Stimulated activated CD8-positive, alpha-beta memory T cell treated with anti-CD3 and anti-CD28 coated beads, Interleukin-7, amount 100 ng/mL, for 24 hours (primary cell): Measurements from ENCODE around the gene ZNF358.
"Not testable (repeated sequence)": the region's sequence is repeated elsewhere in the genome, so short reads cannot be mapped to it uniquely, and the experiment has no call there.

Source experiments
- DNase-seq: peaks from one replicate; pipeline ENCODE4 v3.0.0-alpha.2; 2020; ENCODE audit warnings: low read depth

Gene ZNF358

DNA sequence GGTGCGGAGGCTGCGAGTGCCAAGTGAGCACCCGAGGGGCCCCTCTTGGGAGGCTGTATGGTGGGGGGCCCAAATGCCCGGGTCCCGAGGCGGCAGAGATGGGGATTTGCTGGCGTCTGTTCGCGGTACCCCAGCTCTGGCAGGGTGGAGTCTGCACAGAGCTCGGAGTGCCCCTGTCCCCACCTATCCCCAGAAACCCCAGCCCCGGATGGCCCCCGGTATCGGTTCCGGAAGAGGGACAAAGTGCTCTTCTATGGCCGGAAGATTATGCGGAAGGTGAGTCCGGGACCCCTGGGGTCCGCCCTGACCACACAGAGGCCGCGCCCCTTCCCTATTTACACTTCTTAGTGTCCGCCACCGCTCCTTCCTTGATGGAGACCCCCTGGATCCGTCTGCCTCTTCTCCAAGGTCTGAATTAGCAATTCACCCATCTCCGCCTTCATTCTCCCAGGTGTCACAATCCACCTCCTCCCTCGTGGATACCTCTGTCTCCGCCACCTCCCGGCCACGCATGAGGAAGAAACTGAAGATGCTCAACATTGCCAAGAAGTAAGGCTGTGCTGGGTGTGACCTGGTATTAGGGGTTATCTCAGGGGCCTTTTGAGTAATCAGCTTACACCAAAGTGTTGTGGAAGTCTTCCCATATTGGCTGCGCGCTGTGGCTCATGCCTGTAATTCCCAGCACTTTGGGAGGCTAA, 20.2 kb downstream of the ZNF358 start:
- no peak for DNase-seq

DNA sequence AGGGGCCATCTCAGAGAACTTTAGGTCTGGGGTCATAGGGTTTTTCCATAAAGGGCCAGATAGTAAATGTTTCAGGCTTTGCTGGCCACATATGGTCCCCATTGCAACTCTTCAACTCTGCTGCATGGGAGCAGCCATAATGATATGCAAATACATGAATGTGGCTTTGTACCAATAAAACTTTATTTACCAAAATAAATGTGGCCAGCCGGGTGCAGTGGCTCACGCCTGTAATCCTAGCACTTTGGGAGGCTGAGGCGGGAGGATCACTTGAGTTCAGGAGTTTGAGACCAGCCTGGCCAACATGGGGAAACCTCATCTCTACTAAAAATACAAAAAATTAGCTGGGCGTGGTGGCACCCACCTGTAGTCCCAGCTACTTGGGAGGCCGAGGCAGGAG, 23.1 kb downstream of the ZNF358 start:
- not testable (repeated sequence) for DNase-seq

DNA sequence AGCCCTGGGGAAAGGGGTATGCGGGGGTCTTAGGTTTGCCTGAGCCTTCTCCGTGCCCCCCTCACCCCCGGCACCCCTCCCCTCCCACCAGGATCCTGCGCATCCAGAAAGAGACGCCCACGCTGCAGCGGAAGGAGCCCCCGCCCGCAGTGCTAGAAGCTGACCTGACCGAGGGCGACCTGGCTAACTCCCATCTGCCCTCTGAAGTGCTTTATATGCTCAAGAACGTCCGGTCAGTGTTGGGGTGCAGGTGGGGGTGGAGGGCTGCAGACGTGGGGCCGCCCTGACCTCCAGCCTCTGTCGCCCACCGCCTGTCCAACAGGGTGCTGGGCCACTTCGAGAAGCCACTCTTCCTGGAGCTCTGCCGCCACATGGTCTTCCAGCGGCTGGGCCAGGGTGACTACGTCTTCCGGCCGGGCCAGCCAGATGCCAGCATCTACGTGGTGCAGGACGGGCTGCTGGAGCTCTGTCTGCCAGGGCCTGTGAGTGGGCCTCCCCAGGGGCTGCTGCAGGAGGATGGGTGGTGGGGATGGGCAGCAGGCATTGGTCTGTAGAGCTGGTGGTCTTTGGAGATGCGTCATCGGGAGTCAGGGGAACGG, 24.0 kb downstream of the ZNF358 start:
- DNase-seq: no peak

DNA sequence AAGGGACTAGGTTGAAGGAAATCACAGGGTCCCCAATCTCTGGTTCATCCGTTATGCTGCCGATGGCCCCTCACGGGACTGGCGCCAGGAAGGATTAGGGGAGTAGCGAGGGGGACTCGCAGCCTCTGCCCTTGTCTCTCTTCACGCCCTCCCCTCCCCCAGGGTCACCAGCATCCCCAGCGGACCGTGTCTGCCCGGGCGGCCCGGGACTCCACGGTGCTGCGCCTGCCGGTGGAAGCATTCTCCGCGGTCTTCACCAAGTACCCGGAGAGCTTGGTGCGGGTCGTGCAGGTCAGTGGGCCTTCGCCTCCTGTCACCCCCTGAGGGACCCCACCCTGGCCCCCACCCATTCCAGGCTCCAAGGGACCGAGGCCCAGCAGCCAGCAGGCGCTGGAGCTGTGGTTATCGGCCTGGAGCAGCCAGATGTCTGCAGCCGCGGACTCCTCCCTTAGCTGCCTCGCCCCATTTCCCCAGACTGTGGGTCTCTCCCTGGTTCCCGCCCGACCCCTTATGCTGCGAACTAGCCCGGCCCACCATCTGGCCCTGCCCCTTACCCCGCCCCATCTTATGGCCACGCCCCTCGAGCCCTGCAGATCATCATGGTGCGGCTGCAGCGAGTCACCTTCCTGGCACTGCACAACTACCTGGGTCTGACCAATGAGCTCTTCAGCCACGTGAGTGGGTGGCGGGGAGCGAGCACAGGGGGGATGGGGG, 25.0 kb downstream of the ZNF358 start:
- DNase-seq: no peak

DNA sequence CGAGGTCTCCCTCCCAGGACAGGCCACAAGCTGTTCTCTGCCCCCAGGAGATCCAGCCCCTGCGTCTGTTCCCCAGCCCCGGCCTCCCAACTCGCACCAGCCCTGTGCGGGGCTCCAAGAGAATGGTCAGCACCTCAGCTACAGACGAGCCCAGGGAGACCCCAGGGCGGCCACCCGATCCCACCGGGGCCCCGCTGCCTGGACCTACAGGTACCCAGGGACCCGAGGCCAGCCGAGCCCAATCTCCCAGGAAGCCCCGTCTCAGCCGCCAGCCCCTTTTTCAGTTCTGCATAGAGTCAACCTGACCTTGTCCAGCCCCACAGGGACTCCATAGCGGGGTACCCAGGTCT, 25.5 kb downstream of the ZNF358 start:
- DNase-seq: no peak

DNA sequence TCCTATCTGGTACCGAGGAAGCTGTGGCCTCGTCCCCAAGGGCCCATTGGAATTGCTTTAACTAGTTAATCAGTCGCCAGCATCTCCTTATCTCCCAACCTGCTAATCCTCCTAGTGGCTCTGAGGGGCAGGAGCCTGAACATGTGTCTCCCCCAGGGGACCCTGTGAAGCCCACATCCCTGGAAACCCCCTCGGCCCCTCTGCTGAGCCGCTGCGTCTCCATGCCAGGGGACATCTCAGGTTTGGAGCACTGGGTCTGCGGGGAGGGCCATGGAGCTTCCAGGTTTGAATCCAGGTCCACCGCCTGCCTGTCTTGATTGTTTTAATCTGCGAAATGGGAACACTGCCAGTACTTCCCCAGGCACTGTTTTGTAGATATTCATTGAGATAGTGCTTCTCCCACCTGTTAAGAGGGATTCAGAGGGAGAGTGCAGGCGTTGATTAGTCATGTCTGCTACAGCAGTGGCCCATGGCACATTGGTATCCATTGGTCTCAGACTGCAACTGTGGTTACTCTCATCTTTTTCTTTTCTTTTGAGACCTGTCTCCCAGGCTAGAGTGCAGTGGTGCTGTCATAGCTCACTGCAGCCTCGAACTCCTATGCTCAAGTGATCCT, 26.0 kb downstream of the ZNF358 start:
- no peak for DNase-seq

DNA sequence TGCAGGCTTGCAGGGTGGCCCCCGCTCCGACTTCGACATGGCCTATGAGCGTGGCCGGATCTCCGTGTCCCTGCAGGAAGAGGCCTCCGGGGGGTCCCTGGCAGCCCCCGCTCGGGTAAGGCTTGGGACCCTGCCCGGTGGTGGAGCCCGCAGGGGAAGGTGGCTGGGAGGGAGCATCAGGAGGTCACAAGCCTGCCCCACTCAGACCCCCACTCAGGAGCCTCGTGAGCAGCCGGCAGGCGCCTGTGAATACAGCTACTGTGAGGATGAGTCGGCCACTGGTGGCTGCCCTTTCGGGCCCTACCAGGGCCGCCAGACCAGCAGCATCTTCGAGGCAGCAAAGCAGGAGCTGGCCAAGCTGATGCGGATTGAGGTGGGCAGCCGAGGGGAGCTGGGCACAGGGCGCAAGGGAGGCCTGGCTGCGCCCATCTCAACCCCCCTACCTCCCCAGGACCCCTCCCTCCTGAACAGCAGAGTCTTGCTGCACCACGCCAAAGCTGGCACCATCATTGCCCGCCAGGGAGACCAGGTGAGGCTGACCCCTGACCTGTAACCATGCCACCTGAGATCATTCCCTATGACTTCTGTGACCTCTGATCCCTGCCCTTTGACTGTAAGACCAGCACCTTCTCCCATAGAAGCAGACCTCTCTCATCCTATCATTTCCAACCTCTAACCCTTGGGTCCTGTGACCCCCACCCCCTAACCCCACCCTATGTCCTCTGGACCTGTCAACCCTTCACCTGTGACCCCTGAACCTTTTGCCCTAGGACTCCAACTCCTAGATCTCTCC, 26.8 kb downstream of the ZNF358 start:
- DNase-seq: no peak

DNA sequence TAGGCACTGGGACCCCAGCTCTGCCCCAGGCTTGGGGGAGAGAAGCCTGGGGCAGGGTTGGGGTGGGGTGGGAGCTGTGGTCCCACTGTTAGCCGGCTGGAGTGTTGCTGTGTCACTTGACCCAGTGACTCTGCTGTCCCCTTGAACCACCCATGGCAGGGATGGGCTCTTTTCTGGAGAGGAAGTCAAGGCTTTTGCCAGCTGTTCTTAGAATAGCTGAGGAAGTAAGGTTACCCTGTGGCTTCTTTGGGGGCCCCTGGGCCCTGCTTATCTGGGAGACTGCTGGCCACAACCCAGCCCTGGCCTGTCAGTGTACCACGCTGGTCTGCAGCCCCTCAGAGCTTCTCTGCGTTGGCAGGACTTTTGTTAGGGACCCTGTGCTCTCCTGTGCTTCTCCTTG, 28.7 kb downstream of the ZNF358 start:
- DNase-seq: no peak

DNA sequence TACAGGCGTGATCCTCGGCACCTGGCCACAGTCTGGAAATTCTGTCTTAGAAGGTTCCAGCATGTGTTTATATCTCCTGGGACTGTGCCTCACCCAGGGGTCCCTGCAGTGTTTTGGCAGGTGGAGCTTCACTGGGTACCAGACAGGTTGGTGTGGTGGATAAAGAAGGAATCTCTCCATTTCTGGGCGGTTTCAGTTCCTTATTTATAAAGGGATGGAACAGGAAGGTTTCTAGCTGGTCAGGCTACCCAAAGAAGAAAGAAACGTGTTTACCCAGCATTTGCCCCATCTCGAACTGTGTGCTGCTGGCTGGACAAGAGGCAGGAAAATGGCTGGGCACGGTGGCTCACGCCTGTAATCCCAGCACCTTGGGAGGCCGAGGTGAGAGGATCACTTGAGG, 29.4 kb downstream of the ZNF358 start:
- no peak for DNase-seq

DNA sequence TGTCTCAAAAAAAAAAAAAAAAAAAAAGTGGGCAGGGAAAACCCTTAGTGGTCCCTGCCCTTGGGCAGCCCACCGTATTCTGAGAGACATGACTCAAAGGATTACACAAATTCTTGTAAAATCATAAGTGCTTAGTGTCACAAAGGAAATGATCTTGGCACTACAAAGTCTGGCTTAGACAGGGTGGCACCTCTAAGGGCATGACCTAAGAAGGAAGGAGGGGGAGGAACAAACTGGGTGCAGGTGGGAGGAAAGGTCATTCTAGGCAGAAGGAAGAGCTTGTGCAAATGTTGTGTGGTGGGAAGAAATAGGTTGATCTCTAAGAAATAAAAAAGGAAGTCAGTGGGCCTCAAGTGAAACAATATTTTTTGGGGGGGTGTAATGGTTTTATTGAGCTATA, 30.0 kb downstream of the ZNF358 start:
- DNase-seq: no peak

DNA sequence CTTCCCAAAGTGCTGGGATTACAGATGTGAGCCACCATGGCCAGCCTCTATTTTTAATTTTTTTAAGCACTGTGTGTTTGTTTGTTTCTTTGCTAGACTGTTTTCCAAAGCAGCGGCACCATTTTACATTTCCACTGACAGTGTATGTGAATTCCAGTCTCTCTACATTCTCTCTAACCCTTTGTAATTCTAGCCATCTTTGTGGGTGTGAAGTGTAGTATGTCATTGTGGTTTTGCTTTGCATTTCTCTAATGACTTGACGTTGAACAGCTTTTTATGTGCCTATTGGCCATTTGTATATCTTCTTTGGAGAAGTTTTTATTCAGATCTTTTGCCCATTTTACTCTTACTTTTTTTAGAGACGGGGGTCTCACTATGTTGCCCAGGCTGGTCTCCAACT, 31.3 kb downstream of the ZNF358 start:
- no peak for DNase-seq

DNA sequence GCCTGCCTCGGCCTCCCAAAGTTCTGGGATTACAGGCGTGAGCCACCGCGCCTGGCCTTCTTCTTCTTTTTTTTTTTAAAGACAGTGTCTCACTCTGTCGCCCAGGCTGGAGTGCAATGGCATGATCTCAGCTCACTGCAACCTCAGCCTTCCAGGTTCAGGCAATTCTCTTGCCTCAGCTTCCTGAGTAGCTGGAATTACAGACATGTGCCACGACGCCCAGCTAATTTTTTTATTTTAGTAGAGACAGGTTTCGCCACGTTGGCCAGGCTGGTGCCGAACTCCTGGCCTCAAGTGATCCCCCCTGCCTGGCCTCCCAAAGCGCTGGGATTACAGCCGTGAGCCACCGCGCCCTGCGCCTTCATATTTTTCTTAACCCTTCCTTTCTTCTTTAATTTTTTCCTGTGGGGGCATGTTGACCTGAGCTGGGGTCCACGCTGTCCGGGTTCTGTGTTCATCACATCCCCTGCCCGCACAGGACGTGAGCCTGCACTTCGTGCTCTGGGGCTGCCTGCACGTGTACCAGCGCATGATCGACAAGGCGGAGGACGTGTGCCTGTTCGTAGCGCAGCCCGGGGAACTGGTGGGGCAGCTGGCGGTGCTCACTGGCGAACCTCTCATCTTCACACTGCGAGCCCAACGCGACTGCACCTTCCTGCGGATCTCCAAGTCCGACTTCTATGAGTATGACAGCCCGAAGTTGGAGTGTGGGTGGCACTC, 33.7 kb downstream of the ZNF358 start:
- DNase-seq: no peak

DNA sequence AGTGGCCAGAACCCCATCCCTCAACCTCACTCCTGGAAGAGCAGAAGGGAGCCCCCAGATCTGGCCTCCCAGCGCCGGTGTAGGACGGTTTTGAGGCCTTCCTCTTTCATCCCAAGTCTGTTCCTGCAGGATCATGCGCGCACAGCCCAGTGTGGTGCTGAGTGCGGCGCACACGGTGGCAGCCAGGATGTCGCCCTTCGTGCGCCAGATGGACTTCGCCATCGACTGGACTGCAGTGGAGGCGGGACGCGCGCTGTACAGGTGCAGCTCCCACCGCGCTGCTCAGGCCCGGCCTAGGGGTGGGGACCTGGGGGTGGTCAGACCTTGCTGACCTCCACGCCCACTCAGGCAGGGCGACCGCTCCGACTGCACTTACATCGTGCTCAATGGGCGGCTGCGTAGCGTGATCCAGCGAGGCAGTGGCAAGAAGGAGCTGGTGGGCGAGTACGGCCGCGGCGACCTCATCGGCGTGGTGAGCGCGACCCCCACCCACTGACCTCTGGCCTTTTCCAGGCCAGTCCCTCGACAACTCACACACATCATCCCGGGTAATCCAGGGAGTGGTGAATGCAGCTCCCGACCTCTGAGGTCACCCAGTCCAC, 34.4 kb downstream of the ZNF358 start:
- DNase-seq: no peak

DNA sequence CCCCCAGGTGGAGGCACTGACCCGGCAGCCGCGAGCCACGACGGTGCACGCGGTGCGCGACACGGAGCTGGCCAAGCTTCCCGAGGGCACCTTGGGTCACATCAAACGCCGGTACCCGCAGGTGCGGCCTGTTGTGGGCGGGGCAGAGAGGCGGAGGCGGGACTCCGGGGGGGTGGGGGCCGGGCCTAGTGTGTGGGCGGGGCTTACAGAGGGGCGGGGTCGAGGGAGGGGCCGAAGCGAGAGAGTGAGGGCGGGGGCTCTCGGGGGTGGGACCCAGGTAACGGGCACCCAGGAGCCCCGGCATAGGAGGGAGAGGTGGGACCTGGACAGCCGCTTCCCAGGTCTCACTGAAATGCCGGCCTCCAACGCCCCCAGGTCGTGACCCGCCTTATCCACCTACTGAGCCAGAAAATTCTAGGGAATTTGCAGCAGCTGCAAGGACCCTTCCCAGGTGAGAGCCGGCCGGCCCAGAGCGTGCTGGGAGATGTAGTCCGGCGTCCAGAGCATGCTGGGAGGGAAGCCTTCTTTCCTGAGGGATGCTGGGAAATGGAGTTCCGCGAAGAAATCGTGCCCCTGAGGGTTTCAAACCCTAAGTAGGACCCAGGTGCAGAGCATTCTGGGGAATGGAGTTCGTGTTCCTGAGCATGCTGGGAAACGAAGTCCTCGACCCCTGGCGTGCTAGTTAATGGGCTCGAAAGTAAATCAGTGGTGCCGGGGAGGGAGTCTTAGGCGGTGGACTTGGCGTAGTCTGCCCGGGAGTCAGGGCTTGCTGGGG, 35.3 kb downstream of the ZNF358 start:
- no peak for DNase-seq

DNA sequence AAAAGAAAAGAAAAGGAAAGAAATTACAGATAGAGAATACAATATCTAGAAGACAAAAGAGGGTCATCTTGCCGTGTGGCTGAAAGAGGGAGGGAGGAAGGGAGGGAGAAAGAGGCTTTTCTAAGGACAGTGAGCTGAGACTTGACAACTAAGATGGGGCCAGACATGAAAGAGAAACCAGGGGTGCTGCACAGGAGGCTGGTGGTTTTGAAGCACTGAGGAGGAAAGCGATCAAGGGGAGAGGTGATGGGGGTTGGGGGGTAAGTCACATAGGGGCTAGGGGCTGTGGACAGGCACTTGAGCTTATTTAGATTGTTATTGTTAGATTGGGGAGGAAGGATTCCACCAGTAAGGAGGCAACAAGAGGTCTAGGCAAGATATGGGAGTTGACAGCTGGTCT, 36.9 kb downstream of the ZNF358 start:
- no peak for DNase-seq

DNA sequence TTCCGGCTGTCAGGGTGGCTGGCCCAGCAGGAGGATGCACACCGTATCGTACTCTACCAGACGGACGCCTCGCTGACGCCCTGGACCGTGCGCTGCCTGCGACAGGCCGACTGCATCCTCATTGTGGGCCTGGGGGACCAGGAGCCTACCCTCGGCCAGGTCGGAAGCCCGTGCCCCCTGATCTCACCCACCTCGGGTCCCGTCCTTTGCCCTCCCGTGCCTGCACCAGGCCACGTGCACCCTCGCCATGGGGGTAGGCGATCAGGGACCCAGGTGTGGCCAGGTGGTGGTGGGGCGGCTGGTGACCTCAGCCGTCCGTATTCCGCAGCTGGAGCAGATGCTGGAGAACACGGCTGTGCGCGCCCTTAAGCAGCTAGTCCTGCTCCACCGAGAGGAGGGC, 38.7 kb downstream of the ZNF358 start:
- DNase-seq: no peak

DNA sequence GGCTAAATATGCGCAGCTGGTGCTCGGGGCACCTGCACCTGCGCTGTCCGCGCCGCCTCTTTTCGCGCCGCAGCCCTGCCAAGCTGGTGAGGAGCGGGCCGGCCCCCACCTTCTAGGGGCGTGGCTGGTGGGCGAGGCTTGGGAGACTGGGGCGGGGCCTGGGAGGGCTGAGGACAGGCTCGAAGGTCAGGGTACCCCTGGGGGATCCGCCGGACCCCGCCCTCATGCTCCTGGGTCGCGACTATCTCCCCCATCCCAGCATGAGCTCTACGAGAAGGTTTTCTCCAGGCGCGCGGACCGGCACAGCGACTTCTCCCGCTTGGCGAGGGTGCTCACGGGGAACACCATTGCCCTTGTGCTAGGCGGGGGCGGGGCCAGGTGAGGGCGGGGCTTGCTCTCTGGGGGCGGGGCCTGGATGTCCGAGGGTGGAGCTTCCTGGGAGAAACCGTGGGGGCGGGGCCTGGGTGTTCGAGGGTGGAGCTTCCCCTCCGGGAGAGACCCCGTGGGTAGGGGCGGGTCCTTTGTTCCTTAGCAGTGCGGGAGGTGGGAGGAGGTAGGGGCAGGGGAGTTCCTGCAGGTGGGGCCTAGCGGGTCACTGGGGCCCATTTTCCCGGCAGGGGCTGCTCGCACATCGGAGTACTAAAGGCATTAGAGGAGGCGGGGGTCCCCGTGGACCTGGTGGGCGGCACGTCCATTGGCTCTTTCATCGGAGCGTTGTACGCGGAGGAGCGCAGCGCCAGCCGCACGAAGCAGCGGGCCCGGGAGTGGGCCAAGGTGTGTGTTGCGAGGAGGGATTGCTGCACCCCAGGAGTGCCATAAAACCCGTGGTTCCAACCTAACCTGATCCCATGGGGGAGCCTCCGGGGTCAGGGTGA, 39.3 kb downstream of the ZNF358 start:
- DNase-seq: no peak

DNA sequence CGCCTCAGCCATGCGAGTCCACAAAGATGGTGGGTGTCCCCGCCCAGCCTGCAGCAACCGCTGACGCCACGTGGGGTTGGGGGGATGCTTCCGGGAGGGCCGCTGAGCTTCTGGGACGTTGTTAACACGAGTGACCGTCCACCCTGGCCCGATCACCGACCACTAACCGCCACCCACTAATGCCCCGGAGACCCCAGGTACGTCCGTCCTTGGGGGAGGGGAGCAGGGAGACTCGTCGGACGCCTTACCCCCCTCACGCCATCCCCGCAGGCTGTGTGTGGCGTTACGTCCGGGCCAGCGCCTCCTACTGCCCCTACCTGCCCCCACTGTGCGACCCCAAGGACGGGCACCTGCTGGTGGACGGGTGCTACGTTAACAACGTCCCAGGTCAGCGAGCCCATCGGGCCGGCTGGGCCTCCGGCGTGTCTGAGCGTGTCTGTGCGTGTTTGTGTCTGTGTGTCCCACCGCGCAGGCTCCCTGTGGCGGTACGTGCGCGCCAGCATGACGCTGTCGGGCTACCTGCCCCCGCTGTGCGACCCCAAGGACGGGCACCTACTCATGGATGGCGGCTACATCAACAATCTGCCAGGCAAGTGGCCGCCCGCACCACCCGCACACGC, 40.9 kb downstream of the ZNF358 start:
- no peak for DNase-seq

DNA sequence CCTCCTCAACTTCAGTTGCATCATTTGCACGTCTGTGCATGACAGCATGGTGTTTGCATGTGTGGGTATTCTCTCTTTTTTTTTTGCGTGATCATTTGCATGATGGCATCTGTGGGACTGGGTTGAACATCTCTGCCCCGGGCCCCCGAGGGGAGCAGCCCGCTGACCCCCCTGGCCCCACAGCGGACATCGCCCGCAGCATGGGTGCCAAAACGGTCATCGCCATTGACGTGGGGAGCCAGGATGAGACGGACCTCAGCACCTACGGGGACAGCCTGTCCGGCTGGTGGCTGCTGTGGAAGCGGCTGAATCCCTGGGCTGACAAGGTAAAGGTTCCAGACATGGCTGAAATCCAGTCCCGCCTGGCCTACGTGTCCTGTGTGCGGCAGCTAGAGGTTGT, 42.8 kb downstream of the ZNF358 start:
- DNase-seq: no peak
